Embryonic facial prominence (tissue), 1 donor: ENCODE measurements around the gene ZNF564.
A peak's percentile ranks its signal among the peaks of the same experiment; 100 is the strongest.
"Not testable (repeated sequence)": the region's sequence is repeated elsewhere in the genome, so short reads cannot be mapped to it uniquely, and the experiment has no call there.

Experiments used
- DNase-seq: peaks from one replicate; pipeline ENCODE4 v3.0.0-alpha.2; 2016; ENCODE audit errors: extremely low spot score

ZNF564 gene

DNA sequence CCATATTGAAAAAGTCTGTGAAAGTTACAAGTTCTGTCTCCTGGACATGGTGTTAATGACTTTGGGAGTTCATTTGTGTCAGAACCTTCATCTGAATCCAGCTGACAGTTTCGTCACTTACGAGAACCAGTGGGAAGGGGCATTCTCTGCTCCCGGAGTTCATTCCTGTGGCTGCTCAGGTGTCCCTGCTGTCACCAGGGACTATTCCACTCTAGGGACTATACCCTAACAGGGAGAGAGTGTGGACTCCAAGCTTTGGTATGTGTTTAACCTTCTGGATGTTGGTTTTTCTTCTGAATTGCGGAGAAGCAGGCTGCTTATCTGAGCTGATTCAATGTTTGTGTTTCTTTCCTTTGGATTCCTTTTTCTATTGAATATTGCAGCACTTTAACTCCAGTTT, 54.2 kb downstream of the ZNF564 start:
- DNase-seq = no peak

DNA sequence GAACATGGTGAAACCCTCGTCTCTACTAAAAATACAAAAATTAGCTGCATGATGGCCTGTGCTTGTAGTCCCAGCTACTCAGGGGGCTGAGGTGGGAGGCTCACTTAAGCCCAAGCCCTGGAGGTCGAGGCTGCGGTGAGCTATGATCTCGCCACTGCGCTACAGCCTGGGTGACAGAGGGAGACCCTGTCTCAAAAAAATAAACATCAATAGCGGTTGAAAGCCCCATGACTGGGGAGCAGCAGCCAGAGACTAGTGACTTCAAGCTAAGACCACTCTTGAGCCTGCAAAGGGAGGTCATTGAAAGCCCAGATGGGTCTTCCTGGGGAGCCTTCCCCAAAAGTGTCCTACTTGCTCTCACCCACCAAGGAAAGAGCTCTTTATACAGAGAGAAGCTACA, 54.8 kb downstream of the ZNF564 start:
- no peak for DNase-seq

DNA sequence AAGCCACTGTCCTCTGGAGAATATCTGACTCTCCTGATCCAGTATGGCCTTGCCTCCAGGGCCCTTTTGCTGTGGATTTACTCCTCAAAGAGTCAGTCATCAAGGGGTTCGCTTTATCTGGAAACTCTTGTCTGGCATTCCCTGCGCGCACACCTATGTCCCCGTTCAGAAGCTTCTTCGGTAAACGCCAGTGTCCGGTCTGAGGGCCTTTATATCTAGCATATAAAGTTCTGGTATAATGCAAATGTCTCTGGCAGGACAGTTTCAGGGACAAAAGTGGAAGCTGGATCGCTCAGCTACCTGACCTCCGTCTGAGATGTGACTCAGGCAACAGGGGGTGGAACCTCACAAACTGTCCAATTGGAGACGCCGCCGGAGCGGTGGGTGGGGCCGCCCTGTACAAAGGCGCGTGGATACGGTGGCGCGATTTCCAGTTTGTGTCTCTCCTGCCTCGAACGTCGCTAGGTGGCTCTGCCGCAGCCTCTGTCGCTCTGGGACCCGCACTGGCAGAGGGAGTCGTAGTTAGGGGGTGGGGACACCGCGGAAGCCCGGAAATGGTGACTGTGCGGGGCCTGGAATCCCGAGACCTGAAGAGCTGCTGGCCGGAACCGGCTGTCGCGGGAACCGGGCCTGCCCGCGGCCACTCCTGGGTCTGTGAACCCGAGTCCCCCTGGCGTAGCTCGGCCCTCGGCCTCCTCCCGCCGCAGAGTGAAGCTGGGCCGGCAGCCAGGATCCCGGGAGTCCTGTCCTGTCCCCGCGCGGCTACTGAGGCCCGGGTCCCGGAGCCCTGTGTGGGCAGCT, 56.1 kb downstream of the ZNF564 start:
- peak; percentile 86 for DNase-seq

DNA sequence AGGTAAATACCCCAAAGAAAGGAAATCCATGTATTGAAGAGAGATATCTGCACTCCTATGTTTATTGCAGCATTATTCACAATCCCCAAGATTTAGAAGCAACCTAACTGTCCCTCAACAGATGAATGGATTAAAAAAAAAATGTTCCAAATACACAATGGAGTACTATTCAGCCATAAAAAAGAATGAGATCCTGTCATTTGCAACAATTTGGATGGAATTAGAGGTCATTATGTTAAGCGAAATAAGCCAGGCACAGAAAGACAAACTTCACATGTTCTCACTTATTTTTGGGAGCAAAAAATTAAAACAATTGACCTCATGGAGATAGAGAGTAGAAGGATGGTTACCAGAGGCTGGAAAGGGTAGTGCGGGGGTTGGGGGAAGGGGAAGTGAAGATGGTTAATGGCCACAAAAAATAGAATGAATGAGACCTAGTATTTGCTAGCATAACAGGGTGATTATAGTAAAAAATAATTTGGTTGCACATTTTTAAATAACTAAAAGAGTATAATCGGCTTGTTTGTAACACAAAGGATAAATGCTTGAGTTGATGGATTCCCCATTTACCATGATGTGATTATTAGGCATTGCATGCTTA, 56.9 kb downstream of the ZNF564 start:
- no peak for DNase-seq

DNA sequence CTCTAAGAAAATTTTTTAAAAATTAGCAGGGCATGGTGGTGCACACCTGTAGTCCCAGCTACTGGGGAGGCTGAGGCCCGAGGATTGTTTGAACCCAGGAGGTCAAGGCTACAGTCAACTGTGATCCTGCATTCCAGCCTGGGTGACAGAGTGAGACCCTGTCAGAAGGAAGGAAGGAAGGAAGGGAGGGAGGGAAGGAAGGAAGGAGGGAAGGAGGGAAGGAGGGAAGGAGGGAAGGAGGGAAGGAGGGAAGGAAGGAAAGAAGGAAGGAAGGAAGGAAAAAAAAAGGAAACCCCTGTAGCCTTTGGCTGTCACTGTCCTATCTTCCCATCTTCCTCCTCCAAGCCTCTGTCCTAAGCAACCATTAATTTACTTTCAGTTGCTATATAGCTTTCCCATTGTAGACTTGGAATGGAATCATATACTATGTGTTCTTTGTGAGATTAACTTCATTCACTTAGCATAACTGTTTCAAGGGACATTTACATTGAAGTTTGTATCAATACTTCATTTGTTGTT, 65.0 kb downstream of the ZNF564 start:
- DNase-seq = not testable (repeated sequence)

DNA sequence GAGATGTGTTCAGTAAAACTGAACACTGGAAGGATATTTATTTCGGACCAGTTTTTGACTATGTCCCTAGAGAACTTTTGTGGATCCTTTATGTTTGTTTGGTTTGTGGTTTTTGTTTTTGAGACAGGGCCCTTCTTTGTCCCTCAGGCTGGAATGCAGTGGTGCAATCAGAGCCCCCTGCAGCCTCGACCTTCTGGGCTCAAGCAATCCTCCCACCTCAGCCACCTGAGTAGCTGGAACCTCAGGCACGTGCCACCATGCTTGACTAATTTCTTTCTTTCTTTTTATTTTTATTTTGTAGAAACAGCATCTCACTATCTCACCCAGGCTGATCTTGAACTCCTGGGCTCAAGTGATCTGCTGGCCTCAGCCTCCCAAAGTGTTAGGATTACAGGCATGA, 65.7 kb downstream of the ZNF564 start:
- DNase-seq = no peak

DNA sequence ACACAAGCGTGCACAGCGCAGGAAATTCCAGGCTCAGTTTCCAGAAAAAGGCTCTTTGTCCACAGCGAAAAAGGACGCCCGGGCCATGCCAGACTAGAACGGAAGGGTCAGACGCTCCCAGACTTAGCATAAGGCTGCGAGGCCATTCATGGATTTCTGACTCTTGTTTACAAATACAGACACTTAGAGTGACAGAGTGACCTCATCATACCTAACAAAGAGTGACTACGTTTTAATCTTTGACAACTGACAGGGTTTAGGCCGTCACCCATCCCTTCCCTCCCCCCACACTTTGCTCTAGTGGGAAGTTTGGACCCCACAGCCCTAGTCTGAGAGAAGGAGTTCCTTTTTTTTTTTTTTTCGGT, 66.2 kb downstream of the ZNF564 start:
- no peak for DNase-seq

DNA sequence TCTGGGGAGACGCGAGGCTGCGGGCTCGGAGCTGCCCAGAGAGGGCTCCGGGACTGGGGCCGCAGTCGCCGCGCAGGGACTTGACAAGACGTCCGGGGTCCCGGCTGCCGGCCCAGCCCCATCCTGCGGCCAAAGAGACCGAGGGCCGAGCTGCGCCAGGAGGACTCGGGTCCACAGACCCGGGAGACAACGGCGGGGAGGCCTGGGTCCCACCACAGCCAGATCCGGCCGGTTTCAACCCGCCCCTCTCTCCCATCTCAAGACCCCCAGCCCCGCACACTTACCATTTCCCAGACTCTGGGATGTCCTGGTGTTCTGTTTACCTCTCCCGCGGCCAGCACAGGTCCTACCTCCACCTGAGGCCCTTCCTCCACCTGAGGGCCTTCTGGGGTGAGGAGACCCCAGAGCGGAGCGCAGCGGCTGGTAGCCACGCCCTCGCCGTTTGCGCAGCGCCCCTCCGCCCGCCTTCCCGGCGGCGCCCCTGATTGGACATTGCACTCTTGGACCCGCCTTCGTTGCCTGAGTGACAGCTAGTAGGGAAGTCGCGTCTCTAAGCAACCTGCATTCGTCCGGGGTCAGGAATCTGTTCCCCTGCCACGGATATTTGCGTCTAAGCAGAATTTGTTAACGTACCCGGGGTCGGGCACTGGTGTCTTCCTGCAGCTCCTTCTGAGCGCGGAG, 66.8 kb downstream of the ZNF564 start, which contains the start of gene ZNF709:
Gene ZNF709, minus strand, starts transcription at position 446 of the 681 bp plus-strand sequence. Its CDS starts 159 bp downstream, at position 287.
- DNase-seq = peak; percentile 81

DNA sequence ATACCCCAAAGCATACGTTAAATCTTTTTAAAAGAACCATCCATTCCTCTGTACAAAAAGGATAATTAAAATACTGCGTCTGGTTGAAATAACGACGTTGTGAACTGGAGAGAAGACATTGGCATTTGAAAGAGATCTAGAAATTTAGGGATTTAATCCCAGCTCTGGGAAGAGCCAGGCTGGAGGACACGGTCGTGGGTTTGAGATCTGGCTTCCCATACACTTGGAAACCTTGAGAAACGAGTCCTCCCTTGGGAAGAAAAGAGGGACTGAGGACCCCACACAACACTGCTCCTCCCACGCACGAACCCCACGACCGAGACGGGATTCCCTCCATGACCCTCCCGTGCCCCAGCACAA, 67.3 kb downstream of the ZNF564 start:
- no peak for DNase-seq

DNA sequence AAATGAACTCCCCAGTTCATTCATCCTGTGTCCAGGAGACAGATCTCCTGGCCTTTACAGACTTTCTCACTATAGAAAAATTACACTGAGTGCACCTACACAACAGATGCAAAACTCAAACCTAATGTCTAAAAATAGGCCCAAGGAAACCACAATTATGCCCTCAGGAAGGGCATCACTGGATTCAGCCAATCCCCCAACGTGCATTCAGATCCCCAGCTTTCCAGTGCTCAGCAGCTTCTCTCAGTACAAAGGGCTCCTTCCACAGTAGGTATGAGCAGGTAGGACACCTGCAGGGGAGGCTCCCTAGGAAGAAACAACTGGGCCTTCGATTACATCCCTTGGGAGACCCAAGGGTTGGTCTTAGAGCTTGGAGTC, 68.8 kb downstream of the ZNF564 start:
- DNase-seq = no peak

DNA sequence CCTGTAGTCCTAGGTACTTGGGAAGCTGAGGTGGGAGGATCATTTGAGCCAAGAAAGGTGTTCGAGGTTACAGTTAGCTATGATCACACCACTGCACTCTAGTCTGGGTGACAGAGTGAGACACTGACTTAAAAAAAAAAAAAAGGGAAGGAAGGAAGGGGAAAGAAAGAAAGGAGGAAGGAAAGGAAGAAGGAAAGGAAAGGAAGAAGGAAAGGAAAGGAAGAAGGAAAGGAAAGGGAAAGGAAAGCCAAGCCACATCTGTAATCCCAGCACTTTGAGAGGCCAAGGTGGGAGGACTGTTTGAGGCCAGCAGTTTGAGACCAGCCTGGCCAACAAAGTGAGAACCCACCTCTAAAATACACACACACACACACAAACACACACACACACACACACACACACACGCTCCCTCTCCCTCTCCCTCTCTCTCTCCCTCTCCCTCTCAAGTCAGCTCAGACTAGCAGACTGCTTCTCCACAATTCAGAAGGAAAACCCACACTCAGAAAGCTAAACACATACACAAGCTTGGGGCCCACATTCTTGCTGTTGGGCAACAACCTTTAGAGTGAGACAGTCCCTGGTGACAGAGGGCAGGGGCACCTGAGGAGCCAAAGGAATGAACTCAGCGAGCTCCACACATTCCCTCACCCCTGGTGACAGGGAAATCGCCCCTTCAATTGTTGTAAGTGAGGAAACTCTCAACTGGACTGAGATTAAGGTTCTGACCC, 69.3 kb downstream of the ZNF564 start:
- no peak for DNase-seq

DNA sequence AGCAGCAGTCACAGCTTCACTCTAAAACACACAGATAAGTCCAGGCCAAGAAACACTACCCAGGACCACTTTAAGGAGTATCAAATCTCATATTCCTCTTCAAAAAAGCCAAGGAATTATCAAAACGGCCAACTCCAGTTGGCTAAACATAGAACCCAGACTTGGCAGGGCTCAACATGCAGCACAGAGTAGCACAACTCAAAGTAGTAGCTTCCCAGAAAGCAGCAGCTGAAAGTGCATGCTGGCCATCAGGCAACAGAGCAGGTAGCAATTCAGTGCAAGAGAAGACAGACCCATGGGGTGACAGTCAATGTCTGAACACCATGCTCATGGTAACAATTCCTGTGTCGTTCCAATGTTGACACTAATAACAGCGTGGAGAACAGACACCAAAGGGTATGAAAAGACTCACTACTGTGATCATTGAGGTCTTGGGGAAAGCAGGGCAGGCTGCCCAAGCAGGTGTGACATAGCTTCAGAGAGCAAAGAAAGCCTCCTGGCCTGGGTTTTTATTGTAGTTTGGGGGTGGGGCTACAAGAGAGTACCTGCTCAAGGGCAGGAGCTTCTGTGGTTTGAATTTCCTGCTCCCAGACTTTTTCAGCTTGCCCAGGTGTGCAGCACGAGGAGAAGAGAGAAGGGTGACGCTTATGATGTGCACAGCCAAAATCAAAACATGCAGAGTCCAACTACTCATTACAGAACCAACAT, 72.9 kb downstream of the ZNF564 start:
- no peak for DNase-seq
